GM21515 (cell line): ENCODE data around the gene SYCE1.
"Not testable (repeated sequence)": the region's sequence is repeated elsewhere in the genome, so short reads cannot be mapped to it uniquely, and the experiment has no call there.

Experiments
- ATAC-seq: cut with Tn5 transposase; IDR thresholded peaks from one replicate; pipeline ENCODE4 v1.9.1; 2021; ENCODE audit not compliant: unreplicated experiment

Gene SYCE1, protein sequence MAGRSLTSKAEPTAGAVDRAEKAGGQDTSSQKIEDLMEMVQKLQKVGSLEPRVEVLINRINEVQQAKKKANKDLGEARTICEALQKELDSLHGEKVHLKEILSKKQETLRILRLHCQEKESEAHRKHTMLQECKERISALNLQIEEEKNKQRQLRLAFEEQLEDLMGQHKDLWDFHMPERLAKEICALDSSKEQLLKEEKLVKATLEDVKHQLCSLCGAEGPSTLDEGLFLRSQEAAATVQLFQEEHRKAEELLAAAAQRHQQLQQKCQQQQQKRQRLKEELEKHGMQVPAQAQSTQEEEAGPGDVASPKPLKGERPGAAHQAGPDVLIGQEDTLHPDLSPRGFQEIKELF

DNA sequence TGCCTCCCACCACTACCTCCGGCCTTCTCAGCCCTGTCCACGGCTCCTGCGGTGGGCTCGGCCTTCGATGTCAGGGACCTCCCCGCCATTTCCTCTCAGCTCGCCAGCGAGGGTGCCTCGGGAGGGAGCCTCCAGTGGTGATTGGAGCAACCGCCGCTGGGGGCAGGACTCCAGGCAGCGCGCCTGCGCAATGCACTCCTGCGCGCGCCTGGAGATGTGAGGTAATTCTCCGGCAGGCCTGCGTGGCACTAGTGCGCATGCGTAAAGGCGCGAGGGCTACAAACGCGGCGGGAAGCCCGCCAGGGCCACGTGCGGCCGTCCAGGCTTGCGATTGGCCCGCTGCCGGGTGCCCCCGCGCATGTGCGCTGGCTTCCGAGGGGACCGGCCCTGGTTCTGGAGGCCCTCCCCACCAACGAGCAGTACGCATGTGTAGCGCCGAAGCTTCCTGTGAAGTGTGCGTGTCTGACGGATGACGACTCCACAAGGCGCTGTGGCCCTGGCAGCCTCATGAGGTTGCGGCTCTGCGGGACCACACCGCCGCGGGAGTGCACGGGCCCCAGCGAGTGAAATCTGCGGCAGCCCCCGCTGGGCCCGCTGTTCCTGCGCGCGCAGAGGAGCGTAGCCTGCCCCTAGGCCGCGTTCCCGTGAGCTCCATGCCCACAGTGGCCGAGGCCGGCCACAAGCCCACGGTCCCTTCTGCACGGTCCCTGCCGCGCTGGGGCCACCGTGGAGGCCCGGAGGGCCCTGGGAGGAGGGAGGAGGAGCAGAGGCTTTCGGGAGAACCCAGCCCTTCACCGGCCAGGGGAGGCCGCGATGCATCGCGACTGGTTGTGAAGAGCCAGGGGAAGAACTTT lies at the start of gene SYCE1:
Gene SYCE1, minus strand, starts transcription at position 143 of the 854 bp plus-strand sequence. Its CDS starts 54 bp downstream, at position 89.
- no peak for ATAC-seq

DNA sequence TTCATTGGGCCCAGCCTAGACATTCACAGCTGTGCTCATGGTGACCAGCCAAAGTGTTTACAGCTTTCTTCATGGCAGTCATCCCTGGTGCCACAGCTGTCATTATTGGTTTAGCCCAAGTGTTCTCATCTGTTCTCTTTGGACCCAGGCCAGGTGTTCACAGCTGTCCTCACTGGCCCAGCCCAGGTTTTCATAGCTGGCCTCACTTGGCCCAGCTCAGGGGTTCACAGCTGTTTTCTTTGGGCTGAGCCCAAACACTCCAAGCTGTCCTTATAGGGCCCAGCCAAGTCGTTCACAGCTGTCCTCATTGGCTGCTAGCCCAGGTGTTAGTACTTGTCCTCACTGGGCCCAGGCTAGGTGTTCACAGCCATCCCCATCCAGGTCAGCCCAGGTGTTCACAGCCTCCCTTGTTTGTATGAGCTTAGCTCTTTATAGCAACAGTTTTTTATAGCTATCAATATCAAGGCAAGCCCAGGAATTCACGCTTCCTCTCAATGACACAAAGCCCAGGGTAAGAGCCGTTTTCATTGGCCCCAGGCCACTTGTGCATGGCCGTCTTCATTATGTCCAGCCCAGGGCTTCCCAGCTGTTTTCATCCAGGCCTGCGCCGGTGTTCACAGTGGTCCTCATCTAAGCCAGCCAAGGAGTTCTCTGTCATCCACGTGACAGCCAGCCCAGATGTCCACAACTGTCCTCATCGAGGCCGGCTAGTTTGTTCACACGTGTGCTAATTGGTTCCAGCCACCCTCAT lies 49.6 kb upstream of the SYCE1 start:
- no peak for ATAC-seq

DNA sequence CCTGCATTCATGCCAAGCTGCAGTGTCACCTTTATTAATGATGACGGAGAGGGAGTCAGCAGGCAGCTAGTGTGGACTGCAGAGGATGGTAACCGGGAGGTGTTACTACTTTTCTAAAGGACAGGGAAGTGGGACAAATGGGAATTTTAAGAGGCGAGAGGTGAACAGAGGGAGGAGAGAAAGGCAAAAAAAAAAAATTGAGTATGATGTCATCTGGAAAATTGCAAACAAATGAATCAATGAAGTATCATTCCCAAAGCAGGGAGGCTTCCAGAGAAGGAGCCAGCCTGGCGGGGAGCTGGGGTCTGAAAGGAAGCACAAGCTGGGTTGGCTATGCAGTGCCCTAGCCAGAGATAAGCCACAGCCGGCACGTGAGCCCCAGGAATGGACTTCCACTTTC lies 48.3 kb upstream of the SYCE1 start:
- no peak for ATAC-seq

DNA sequence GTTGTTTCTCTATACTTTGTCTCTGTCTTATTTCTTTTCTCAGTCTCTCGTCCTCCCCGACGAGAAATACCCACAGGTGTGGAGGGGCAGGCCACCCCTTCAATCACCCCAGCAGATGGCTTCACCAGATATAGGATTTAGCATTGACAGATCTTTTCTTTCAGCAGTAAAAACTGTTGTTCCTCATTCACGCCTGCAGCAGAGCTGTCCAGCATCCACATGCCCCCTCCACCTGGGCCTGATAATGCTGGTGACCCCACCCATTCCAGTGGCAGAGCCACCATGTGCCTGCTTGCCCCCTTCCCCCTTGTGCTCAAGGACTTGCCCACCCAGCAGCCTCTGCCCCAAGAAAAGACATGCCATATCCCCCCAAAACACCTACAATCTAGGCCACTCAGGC lies 45.7 kb upstream of the SYCE1 start:
- no peak for ATAC-seq

DNA sequence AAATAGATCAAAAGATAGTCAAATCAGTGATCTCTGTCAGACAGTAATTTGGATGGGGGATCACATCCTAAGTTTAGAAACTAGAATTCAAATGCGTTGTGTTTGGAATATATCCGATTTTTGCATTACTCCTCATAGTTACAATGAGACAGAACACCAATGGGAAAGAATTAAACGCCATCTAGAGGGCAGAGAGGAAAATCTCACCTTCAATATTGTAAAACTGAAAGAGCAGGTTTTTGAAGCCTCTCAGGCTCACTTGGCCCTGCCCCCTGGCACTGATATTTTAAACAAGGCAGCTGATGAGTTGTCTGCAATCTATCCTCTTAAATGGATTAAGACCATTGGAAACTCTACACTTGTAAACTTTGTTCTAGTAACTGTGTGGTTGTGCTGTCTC lies 43.5 kb upstream of the SYCE1 start:
- no peak for ATAC-seq

DNA sequence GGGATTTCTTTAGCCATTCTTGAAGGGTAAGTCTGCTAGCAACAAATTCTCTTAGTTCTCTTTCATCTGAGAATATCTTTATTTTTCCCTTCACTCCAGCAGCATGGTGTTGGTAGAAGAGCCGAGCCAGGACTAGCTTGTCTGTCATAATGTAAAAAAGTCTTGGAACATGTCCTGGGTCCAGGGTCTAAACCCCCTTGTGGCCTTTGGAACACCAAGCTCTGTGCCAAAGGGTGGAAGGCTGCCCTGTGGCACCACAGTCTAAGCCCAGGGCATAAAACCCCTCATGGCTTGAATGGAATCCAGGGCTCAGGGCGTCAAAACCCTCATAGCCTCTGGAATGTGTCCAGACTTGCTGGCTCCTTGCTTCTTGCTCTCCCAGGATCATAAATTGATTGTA lies 38.1 kb upstream of the SYCE1 start:
- ATAC-seq = not testable (repeated sequence)

DNA sequence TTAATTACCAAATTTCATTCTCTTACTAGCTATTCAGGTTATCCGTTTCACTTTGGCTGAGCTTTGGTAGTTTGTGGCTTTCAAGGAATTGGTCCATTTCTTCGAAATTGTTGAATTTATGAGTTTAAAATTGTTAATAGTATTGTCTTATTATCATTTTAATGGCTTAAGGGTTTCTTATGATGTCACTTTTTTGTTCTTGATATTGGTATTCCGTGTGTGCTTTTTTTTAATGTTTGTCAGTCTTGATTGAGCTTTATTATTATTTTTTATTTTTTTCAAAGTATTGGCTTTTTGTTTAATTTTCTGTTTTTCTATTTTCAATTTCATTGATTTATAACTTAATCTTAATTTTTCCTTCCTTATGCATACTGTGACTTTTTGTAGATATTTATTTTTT lies 35.3 kb upstream of the SYCE1 start:
- no peak for ATAC-seq

DNA sequence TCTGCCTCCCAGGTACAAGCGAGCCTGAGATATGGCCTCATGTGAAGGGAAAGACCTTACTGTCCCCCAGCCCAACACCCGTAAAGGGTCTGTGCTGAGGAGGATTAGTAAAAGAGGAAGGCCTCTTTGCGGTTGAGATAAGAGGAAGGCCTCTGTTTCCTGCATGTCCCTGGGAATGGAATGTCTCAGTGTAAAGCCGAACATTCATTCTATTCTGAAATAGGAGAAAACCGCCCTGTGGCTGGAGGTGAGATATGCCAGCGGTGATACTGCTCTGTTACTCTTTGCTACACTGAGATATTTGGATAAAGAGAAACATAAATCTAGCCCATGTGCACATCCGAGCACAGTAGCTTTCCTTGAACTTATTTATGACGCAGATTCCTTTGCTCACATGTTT lies 34.5 kb upstream of the SYCE1 start:
- not testable (repeated sequence) for ATAC-seq

DNA sequence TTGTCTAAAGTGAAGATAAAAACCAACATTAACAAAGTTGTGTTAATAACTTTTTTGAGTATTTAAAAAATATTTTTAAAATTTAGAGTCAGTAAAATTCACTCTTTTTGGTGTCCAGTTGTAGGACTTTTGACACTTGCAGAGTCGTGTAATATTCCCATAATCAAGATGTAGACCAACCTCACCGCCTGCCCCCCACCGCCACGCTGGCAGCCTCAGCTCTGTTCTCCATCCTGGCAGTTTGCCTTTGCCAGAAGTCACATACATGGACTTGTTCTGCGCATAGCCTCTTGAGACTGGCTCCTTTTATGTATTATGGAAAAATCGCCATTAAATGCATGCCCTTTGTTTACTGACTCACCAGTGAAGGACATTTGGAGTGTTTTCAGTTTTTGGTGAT lies 27.3 kb upstream of the SYCE1 start:
- no peak for ATAC-seq

DNA sequence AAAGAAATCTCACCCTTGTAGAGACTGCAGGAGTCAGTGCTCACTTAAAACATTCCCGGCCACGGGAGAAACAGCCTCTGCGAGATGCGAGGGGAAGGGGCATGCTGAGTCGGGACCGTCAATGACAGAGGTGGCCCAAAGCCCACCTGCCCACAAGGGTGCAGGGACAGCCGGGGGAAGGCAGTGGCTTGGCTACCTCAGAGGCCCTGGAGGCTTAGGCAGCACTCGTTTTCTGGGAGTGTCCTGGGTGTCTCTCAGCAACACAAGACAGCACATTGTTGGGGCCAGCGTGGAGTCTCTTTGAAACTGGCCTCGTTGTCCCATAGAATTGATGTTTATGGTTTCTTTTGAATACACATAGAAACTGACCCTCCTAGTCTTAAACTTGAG lies 25.6 kb upstream of the SYCE1 start:
- no peak for ATAC-seq

DNA sequence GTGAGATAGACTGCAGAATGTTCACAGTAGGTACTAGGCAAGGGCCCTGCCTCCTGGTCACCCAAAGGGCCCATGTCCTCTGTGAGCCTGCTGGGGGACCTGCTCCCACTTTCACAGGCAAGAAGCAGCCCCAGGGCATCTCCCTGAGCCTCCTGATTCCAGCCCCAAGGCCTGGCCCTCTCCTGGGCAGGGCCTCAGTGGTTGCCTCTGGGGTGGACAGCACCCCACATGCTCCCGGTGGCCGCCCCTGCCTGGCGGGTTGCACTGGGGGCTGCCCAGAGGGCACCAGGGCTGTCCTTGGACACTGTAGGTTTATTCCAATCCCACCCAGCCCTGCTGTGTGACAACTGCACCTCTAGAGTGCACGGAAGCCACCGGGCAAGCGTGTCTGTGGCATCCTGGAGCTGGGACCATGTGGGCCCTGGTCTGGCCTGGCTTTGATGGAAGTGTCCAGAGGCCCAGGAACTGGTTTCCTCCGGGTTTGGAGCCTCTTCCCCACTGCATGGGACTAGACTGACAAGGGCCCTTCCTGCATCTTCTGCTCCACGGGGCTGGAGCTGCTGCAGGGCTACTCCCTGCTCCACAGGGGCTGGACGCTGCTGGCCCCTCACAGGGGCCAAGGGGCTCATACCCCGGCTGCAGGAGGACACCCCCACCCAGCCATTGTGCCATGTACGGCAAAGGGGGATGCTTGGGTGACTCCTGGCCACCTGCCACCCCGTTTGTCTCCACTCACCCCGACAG lies 25.0 kb upstream of the SYCE1 start:
- no peak for ATAC-seq

DNA sequence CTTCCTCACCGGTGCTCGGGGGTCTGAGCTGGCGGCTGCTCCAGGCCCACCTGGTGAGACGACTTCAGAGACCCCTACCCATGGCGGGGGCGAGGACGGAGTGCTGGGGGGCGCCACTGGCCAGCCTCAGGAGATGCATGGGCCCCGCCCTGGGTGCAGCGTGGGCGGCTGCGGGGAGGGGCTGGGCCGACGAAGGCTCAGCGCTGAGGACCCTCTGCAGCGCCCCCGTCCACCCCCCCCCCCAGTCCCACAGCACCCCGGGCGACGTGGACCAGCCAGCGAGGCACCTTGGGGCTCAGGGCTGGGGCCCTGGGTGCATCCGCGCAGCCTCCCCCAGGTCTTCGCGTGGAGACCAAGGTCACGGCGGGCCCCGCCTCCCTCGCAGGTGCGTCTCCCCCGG lies 11.7 kb upstream of the SYCE1 start:
- ATAC-seq = not testable (repeated sequence)

DNA sequence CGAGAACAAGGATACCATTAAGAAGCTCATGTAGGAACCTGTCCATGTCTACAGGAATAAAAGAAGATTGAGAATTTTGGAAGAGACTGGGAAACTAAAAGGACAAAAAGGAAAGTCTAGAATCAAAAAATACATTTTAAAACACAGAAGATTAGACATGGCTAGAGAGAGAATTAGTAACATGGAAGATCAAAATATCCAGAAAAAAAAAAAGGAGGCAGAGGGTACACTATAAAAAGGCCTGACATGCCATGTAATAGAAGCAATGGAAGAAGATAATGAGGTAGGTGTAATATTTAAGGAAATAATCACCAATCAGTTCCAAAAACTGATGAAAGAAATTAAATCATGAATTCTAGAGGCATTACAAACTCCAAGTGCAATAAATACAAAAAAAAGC lies 8.1 kb upstream of the SYCE1 start:
- not testable (repeated sequence) for ATAC-seq

DNA sequence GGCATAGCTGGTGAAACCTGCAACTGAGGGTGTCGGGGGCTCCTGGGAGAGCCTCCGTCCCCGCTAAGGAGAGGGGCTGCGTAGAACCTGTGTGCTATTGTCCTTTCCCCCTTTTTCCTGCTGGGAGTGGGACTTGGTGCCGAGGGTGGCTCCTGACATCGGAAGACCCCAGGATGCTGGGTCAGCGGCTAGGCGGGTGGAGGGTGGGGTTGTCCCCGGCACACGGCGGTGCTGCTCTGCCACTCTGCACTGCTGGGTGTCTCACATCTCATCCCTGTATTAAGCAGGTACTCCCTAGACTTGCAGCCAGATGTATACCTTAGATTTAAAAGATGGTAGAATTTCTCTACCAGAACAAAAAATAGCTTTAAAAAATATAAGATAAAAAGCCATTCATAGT lies 6.7 kb upstream of the SYCE1 start:
- ATAC-seq = not testable (repeated sequence)

DNA sequence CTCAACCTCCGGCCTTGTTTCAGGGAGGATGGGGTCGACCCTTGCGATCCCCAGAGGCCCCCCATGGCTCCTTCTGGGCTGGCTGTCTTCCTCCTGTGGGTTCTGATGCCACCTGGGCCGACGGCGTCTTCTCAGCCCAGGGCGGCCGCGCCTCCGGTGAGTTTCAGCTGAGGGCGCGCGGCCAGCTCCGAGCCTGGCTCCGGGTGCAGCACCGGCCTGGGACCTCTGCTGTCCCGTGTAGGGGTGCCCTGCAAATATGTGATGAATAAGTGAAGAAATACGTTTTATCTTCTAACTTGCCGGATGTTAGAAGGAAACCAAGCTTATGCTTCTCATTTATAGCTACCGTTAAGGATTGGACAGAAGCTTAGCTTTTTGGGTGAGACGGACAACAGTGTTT lies 4.4 kb upstream of the SYCE1 start:
- ATAC-seq = not testable (repeated sequence)

DNA sequence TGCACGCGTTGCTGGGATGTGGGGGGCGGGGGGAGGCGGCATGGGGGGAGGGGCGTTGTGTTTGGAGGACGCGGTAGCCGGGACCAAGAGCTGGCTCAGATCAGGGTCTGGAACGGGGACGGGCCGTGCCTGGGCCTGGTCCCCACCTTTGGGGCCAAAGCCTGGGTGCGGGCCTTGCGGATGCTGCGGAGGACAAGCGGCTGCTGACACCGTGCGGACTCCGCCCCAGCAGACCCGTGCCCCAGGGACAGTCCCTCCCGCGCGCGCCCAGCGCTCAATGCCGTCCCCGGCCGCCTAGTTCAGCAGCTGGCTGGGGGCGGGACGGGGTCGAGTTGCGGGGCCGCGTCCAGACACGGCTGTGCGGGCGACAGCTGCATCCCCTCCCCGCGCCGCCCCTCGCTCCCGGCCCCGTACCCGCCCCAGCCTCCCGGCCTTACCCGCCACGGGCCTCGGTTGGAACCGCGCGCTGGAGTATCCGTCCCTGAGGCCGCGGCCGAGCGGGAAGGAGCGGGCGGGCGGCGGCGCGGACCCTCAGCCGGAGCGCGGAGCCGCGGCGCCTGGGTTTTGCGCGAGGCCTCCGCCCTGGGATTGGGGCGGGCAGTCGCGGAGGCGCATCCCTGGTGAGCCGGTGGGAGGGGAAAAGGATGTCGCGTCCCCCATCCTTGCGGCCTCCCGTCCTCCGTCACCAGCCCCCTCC lies 3.6 kb upstream of the SYCE1 start:
- not testable (repeated sequence) for ATAC-seq

DNA sequence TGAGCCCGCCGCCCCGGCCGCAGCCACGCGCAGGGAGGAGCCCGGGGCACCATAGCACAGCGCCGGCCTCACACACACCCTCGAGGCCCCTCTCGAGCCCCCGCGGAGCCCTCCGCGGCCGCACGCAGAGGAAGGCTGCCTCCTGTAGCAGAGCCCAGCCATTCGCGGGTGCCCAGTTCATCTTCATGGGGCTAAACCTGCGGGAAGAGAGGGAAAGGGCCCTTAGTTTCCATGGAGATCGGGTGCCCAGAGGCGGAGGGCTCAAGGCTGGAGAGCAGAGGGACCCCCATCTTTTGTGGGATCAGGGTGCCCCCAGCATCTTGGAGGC lies 2.9 kb upstream of the SYCE1 start:
- no peak for ATAC-seq

DNA sequence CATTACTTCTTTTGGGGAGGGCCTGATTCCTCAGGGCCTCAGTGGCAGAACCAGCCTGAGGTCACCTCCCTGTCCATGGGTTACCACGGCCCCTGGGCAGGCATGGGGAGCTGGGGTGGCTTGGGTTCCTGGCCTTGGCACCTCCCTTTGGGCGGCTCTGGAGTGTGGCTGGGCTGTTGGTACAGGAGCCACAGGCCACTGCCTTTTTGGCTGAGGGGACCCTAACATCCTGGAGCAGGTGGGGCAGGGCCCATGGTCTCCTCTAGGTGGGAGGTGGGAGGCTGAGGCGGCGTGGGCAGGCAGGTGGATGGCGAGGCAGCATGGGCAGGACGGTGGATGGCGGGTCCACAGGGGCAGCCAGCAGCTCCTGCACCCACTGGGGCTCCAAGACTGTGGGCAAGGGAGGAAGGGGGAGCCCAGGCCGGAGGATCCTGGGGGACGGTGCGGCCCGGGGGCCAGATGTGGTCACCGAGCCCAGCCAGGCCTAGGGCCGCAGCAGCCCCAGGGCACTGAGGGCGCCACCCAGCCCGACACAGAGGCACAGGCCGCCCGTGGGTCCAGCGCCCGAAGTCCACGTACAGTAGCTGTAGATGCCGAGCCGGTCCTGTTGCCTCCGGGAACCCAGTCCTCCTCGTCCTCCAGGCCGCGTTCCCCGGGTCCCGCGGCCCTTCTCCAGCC lies 2.4 kb upstream of the SYCE1 start:
- no peak for ATAC-seq

DNA sequence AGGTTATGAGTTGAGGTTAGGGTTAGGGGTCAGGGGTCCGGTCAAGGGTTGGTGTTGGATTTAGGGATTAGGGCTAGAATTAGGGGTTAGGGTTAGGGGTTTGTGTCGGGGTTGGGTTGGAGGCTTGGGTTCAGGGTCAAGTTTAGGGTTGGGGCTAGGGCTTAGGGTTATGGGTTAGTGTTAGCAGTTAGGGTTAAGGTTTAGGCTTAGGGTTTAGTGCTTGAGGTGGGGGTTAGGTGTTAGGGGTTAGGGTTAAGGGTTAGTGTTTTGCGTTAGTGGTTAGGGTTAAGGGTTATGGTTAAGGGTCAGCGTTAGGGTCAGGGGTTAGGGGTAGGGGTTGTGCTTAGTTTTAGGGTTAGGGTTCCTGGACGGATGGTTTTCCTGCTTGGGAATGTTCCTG lies 1.7 kb upstream of the SYCE1 start:
- ATAC-seq = no peak

DNA sequence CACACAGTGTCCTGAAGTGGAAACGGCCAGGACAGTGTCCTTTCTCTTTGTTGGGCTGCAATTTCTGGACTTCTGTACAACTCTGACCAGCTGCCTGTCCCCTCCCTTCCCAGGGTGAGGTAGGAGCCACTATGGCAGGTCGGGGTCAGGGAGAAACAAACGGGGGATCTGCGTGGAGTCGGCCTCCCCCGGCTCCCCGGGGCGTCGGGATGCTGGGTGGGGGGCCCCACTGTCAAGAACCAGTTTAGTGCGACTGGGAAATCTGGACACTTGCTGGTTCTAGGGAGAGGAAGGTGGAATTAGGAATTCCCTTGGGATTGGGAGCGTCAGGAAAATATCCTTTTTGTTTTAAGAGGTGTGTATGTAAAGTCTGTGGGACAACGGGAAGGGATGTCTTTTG lies 567 bp downstream of the SYCE1 start:
- no peak for ATAC-seq
